NCI-H82 treated with DMSO at 0.1 percent for 48 hours (cell line): ENCODE measurements around the gene BRSK1.
A peak's percentile ranks its signal among the peaks of the same experiment; 100 is the strongest.
"Not testable (repeated sequence)": the region's sequence is repeated elsewhere in the genome, so short reads cannot be mapped to it uniquely, and the experiment has no call there.

Source experiments
- DNase-seq: peaks from one replicate; lab custom pipeline; 2025; ENCODE audit not compliant: unreplicated experiment; lab: John Stamatoyannopoulos, UW

BRSK1 gene

DNA sequence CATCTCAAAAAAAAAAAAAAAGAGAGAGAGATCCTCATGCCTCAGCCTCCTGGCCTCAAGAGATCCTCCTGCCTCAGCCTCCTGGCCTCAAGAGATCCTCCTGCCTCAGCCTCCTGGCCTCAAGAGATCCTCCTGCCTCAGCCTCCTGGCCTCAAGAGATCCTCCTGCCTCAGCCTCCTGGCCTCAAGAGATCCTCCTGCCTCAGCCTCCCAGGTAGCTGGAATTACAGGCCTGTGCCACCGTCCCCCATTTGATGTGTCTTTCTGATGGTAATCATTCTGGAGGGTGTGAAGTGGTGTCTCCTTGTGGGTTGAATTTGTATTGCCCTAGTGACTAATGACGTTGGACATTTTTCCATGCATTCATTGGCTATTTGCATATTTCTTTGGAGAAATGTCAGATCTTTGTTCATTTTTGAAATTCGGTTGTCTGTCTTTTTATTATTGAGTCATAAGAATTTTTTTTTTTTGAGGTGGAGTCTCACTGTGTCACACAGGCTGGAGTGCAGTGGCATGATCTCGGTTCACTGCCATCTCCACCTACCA lies 45.0 kb downstream of the BRSK1 start:
- DNase-seq = not testable (repeated sequence)

- not testable (repeated sequence) for DNase-seq
Measured at GRCh38 chr19:55329791-55330190, 46.0 kb downstream of the BRSK1 start.

DNA sequence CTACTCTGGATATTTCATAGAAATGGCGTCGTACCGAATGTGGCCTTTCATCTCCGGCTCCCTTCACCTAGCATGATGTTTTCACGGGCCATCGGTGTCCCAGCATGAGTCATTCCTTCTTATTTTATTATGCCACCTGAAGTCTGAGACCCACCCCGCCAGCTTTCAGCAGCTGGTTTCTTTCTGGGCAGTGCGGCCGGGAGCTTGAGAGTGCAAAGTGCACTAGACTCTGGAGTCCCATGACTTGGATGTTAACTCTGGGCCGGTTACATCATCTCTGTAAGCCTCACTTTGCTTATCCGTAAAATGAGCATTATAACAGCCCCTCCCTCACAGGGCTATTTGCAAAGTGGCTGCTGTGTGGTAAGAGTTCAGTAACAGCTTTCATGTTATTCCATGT lies 50.1 kb downstream of the BRSK1 start:
- DNase-seq = no peak

- DNase-seq = no peak
Measured at GRCh38 chr19:55336101-55336500, 52.3 kb downstream of the BRSK1 start.

DNA sequence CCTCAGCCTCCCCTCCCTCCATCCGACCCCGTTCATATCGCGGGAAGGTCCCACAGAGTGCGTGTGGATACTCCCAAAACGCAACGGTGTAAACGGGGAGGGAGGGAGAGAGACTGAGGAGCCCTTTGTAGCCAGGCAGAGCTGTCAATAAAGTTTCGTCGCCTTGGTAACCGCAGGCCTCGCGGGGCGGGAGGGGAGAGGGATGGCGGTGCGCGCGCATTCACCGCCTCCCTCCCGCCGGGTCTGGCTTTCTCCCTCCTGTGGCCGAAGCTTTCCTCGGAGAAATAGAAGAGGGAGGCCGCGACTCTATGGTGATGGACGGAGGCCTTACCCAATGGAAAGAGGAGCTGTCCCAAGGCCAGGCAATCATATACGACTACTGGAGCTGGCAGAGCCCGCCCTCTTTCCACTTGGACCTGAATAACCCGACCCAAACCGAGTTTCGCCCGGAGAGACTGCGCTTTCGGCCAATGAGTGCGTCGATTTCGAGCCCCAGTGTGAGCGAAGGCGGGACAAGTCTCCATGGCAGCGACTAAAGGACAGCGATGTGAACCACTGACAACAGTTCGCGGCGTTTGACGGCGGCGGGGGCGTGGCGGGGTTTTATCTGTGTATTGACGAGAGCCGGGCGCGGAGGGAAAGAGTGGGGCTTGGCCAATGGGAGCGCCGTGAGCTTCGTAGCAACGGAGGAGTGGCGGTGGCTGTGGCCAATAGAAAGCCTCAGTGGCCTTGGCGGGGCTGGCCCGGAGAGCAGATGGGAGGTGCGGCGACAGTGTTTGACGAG lies 55.5 kb downstream of the BRSK1 start, which contains the start of gene KMT5C:
Gene KMT5C (plus strand): TSS at position 772 of the 784 bp plus-strand sequence. CDS start 2,061 bp downstream, outside the sequence.
- DNase-seq = peak; percentile 99

DNA sequence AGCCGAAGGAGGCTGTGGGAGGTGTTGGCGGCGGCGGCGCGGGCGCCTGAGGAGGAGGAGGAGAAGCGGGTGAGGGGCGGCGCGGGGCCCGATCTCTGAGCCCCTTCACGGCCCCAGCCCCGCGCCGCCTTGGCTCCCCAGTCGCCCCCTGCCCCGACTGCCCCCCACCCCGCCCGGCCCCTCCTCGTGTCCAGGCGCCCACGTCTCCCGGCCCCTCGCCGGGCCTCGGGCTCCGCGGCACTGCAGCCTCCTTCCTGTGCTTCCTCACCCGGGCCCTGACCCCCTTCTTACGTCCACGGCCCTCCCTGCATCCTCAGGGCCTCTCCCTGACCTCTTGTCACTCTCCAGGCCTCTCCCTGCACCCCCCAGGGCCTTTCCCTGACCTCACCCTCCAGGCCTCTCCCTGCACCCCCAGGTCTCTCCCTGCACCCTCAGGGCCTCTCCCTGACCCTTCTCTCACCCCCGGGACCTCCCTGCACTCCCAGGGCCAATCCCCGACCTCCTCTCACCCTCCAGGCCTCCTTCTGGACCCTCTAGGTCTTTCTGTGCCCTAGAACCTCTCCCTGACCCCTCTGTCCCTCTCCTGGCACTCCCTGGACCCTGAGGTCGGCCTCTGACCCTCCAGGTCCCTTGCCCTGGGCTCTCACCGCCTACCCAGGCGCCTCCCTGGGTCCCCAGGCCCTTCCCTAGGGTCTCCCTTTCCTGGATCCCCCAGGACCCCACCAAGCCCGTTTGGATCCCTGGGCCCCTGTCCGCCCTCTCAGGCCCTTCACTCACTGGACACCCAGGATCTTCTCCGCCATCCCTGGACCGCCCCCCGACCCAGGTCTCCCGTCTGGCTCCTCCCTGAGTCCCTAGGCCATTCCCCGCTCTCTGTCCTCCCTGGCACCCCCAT lies 56.3 kb downstream of the BRSK1 start:
- DNase-seq = no peak

DNA sequence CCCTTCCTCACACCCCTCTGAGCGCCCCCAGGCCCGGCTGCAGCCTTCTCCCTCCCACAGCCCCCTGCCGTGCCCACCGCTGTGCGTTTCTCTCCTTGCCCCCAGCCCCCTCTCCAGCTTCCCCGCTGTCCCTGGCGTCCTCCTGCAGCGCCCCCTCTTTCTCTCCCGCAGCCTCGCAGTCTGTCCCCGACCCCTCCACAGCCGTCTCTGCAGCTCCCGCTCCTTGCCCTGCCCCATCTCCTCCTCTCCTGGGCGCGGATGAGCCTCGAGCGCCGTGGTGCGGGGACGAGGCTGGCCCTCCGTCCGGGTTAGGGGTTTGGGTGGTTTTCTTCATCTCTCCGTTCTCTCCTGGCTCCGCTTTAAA lies 57.0 kb downstream of the BRSK1 start:
- DNase-seq = no peak

- DNase-seq = peak; percentile 70
Measured at GRCh38 chr19:55341171-55341588, 57.4 kb downstream of the BRSK1 start.

- no peak for DNase-seq
Measured at GRCh38 chr19:55341595-55342531, 58.1 kb downstream of the BRSK1 start.

GRCh38 chr19:55344444-55344843 lies 60.6 kb downstream of the BRSK1 start:
- DNase-seq = no peak

- no peak for DNase-seq
Measured at GRCh38 chr19:55345101-55345817, 61.5 kb downstream of the BRSK1 start.

GRCh38 chr19:55345818-55346724 lies 62.3 kb downstream of the BRSK1 start:
- DNase-seq = no peak

DNA sequence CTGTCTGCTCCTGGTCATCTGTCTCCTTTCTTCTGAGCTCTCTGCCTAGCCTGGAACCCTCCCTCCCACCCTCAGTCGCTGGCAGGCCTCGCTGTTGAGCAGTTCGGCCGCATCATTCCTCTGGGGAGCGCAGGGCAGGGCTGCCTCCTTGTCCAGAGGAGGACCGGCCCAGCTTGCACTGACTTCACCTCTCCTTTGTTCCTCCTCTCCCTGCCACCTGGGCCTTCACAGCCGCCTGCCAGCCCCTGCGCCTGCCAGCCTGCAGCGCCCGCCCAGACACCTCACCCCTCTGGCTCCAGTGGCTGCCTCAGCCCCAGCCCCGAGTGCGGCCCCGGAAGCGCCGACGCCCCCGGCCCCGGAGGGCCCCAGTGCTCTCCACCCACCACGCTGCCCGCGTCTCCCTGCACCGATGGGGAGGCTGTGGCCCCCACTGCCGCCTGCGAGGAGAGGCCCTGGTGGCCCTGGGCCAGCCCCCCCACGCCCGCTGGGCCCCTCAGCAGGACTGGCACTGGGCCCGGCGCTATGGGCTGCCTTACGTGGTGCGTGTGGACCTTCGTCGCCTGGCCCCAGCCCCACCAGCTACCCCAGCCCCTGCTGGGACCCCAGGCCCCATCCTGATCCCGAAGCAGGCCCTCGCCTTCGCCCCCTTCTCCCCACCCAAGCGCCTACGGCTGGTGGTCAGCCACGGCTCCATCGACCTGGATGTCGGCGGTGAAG lies 63.1 kb downstream of the BRSK1 start:
- DNase-seq = no peak

DNA sequence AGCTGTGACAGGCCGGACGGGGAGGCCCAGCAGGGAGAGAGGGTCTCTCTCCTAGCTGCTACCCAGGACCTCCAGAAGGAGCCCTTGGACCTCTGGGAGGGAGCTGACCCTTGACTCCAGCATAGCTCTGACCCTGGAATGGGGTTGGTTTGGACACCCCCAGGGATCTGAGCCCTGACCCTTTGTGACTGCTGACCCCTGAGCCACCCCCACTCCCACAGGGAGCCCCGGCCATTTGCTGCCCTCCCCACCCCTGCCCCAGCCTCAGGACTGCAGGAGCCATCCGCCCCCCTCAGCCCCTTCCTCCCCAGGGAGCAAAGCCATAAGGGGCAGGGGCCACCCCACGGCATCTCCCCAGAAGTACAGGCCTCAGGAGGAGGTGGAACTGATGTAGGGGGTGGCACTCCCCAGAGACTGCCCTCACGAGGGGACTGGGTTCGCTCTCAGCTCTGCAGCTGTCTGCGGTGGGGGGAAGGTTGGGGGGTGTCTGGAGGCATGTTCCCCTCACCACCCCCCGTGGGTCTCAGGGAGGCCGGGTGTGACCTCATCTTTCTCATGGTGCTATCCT lies 63.7 kb downstream of the BRSK1 start:
- no peak for DNase-seq

DNA sequence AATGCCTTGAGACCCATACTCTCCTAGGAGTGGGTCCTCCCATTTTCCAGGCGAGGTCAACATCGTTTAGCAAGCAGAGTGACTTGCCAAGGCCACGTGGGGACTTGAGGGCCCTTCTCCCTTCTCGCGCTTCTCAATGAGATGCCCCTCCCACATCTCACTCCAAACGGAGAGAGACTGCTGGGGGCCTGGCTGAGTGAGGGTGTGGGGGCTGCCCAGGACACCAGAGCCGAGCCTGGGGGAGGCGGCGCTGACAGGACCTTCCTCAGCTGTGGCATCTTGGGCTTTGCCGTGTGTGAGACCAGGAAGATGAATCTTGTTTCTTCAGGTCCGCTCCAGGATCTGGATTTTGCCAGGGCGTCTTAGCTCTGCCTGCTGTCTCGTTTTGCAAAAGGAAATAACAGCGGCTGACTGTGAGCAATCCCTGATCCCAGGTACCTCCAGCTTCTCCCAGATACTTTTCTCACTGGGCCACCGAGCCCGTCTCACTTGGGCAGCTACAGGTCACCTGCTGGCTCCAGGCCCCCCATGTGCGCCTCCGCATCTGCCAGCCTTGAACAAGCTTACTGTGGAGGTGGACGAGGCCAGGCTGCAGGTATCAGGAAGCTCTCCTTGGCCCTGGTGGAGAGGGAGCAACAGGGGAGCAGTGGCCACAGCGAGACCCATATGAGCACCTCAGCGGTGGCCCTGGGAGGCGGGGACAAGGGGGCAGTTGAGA lies 64.7 kb downstream of the BRSK1 start:
- no peak for DNase-seq

DNA sequence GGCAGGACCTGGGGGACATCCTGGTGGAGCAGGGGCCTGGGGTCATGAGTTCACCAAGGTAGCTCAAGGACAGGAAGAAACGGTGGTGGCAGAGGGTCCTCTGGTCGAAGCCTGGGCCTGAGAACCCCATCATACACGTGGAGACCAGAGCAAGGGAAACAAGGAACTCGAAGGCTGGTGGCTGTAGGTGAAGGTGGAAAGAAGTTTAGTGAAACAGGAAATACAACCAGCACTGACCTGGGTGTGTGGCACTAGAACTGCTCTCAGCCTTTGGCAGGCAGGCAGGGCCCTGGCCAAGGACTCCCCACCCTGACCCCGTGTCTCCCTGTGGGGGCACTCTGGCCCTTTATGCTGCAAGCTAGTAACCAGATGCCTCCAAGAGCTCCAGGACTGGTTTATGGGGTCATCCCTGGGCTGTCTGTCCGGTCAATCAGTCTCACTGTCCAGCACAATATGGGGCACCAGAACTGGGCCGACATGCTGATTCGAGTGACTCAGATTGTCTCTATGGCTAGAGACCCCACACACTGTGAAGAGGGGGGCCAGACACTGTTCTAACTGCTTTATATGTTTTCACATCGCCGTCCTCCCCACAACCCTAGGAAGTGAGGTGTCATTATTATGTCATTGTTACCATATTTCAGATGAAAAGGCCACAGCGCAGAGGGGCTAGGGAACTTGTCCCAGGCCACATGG lies 67.0 kb downstream of the BRSK1 start:
- no peak for DNase-seq

DNA sequence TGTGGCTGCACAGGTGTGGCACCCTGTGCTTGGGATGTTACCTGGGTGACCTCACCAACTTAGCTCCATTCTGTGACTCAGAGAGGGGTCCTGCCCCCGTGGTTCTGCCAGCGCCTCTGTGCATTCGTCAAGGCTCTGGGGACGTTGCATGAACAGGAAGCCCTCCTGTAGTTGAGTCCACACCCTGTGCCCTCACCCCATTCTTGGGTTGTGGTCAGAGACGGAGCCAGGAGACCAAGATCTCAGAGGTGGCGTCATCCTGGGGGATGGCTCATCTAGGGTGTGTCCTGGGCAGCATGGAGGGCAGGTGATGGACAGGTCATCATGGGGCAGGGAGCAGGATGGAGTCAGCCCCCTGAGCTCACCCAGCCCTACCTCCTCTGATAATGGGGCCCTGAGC lies 68.2 kb downstream of the BRSK1 start:
- no peak for DNase-seq
